ENCODE results near the gene MYCN.

GRCh38 chr2:15970701-15971100, 30.4 kb downstream of the MYCN start:
- TF ChIP-seq CTCF (conservative IDR thresholded peaks at IDR 0.05 in 1 of 2, IDR thresholded peaks at IDR 0.05 in 1 of 2; ENCODE audit: low read depth in 1 of 2, low read length in 2 of 2) (no peak), EZH2 (IDR thresholded peaks at IDR 0.05; ENCODE audit: low read length, missing control alignments) (no peak)

Measured in fibroblast of lung (primary cell).